GM20431 (cell line): ENCODE data around the gene CCDC34.

Experiments used
- in situ Hi-C: fragments of 300-500 bp; cut with MseI, MboI; formaldehyde crosslinking; loops from one replicate; pipeline ENCODE4 v1.15.0; 2020; ENCODE audit warnings: low sequenced_read_pairs; ENCODE audit not compliant: unreplicated experiment

CCDC34 gene

GRCh38 chr11:27293515-27294417, 69.2 kb downstream of the CCDC34 start:
- in situ Hi-C loops, result no loop called here

DNA sequence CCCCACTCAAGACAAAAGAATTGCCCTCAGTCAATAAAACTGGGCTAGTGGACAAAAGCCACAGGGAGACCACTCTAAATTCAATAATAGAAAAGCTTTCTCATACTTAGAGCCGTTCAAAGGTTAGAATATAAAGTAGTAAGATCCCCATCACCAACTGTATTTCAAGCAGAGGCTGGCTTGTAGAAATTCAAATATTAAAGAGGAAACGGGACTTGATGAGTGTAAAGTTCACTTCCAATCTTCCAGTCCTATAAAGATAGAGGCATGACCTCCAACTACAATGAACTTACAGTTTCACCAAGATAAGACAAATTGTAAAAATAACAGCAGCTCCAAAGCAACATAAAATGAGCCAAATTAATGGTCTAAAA, 70.4 kb downstream of the CCDC34 start:
- in situ Hi-C loops, result no loop called here

- in situ Hi-C loops, result no loop called here
These were observed 70.9 kb downstream of the CCDC34 start for GRCh38 chr11:27291954-27292636.

DNA sequence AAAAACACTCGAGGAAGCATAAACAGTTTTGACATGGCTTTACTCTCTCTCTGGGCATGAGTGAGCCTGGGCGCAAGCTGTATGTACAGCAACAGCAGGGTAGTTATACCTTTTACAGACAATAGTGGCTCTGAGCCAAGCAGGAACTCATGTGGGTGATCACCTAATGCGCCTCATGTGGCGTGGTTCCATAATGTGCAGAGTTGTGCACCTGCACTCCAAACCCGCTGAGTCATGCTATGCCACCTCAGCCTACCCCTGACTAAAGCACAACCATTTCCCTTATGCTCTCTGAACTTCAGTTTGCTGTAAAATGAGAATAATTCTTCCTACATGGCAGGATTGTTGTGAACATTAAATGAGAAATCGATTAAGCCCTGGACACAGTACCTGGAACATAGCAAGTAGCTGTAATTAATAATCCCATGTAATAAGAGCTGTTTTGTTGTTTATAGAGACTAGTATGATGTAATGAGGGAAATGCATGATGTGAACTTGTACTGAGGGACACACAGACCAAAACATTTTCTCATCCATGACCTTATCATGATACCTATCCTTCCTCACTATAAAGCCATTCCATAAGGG, 71.6 kb downstream of the CCDC34 start:
- in situ Hi-C loops, result no loop called here

DNA sequence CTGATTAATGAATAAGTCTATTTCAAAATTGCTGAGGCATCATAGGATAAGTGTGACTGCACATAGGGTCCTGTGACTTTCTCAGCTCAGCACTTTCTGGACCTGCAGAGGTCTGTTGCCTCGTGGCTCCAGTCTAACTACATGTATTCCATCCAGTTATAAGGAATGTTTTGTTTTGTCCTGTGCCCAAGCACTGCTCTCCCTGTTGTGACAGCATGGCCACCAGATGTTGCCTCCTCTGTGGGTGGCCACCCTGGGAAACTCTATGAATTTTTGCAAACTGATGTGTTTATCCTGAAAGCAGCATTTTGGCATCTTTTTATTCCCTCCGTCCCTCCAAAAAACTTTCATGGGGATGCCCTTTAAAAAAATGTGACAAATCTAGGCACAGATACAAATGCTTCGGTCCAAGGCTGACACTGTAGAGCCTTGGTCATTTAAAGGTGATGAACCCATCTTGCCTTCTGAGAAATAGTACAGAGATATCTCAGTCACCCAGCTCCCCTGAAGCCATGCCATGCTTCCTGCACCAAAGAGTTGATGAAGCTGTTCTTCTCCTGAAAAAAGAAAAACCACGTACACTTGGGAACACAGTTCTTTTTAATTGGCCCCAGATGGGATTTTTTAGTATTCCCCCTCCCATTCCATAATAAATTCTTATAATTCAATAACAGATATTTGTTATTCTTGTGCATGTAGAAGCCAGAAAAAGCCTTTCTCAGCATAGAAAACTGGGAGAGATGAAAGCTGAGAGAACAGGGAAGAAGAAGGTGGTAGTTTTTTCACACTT, 72.6 kb downstream of the CCDC34 start:
- in situ Hi-C loops, result no loop called here
